ENCODE results near the gene C10orf95.

GRCh38 chr10:102470579-102471546 lies 19.5 kb upstream of the C10orf95 start:
- no peak for TF ChIP-seq REST (IDR thresholded peaks at IDR 0.05)
- TF ChIP-seq HDAC2 (IDR thresholded peaks at IDR 0.05) = no peak
- no peak for TF ChIP-seq POLR2AphosphoS2 (conservative IDR thresholded peaks at IDR 0.05; ENCODE audit: low read length)
- TF ChIP-seq HOXB5 (CRISPR knock-in tag; IDR thresholded peaks at IDR 0.05) = no peak
- TF ChIP-seq CTCF (IDR thresholded peaks at IDR 0.05) = no peak
- no peak for TF ChIP-seq NR3C1 (IDR thresholded peaks at IDR 0.05)

All from A549 (cell line).